GM19239 (cell line): ENCODE measurements around the gene LRRK1.

Experiments
- DNase-seq: peaks from one replicate; pipeline ENCODE4 v3.0.0; 2011; ENCODE audit warnings: low spot score; ENCODE audit not compliant: insufficient read length
- FAIRE-seq: peaks from 2 replicates; lab custom pipeline; 2011; peaks lifted over from hg19 to GRCh38; lab: Jason Lieb, UNC

LRRK1 gene

DNA sequence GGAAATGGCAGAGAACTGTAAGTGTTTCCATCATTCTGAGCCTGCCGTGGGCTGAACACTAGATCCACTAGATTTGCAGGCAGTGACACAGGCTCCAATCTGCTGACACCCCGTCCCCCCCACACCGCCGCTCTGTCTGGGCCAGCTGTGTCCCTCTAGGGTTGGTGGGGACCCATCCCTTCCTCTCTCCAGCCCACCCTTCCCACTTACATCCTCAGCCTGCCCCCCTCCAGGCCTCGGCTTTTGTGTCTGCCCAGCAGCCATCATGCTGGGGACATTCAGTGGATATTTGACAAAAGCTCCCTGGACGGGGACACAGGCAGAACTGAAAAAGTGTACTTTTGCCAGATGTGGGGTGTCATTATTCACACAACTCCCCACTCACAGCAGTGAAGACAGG lies 10.7 kb upstream of the LRRK1 start:
- no peak for DNase-seq
- no peak for FAIRE-seq

DNA sequence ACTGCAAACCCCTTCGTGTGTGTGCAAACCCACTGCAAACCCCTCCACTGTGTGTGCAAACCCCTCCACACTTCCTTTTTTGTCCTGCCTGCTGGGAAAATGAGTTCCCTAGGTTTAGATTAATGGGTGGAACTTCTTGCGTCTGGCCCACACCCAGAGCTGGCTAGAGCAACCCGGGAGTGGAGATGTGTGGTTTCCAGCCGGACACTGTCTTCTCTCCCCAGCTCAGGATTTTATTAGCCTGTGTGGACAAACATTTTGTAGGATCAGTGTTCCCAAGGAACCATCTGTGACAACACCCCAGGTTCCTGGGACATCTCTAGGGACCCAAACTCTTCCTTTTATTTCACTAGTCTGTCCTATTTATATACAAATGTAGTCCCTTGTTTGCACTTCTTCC lies 9.6 kb upstream of the LRRK1 start:
- FAIRE-seq (no peak), DNase-seq (no peak)

DNA sequence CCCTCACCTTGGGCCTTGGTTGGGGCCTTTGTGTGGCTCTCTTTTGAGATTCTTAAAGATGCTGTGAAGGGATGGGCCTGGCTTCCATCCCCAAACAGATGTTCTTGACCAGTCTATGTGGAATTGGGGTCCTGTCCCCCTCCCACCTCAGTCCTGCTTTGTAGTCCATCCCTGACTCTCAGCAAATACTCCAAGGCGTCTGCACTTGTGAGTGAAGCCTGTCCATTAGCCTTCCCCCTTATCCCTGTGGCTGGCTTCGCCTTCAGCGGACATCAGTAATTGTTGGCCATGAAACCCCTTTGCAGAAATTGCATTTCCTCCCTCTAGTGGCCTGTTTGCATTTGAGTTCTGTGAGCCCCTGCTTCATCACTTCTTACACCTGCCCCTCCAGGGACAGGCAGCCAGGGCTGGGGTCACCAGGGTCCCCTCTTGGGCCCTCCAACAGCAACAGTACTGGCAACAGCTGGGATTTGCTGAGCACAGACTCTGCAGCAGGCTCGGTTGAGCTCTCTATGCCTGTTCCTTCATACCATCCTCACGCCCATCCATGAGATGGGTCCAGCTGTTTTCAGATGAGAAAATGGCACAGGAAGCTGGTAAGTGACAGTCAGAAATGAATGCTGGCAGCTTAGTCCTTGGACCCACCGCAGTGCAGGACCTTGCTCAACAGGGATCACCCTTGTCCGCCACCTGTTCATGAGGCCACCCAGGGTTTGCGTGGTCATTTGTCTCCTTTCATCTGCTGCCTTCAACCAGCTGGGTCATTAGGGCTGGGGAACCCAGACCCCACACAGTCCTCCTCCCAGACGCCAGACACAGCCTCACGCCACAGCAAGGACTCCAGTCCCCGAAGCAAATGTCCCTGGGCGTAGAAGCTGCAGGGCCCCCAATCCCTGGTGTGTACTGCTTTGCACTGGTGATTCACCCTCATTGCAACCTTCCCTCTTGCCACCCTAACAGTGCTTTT lies 8.9 kb upstream of the LRRK1 start:
- FAIRE-seq (no peak), DNase-seq (no peak)

DNA sequence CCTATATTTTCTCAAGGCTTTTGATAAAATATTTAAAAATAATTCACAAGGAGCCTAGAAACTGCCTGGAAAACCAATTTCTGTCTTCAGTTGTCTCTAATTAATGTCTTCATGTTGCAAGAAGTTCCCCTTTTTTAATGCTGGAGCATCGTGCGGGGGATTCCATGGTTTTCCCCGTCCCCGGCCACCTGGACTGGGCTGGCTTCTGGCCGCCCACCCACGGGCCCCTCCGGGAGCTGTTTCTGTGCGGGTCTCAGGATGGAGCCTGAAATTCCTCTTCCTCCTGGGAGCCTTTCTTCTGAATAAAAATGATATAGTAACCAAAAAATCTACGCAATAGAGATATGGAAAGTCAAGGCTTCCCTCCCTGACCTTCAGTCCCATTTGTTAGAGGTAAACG lies 8.1 kb upstream of the LRRK1 start:
- FAIRE-seq (no peak), DNase-seq (no peak)

DNA sequence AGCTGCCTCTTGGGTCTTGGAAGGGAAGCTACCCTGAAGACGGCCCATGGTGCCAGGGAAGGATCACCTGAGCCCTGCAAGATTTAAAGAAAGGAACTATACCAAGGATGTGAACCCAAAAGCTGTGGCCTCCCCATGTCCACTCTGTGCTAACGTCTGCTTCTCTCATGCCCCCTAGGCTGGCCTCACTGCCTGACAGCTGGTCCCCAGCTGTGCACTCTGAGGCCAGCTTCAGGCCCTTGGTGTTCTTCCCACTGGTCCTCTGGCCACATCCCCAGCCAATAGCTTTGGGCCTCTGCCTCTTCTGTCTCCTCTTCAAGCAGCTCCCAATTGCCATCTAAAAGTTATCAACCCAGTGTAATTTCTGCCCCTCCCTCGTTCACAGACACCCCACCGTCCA lies 5.2 kb upstream of the LRRK1 start:
- DNase-seq = no peak
- no peak for FAIRE-seq

DNA sequence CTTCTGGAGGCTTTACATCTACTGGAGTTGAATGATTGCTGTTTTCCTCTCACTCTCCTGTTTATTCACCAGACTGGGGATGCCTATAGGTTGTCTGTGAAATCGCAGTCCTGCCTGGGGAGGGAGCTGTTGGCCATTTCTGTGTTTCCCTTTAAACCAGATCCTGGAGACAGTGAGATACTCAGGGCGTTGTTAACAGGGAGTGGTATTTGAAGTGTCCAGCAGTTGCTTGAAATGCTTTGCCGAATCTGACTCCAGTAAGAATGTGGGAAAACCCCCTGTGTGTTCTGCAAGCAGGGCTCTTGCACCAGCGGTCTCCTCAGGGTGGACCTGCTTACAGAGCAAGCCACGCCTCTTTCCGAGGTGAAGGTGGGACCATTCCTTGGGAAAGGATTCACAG lies 4.3 kb upstream of the LRRK1 start:
- no peak for DNase-seq
- FAIRE-seq = no peak

DNA sequence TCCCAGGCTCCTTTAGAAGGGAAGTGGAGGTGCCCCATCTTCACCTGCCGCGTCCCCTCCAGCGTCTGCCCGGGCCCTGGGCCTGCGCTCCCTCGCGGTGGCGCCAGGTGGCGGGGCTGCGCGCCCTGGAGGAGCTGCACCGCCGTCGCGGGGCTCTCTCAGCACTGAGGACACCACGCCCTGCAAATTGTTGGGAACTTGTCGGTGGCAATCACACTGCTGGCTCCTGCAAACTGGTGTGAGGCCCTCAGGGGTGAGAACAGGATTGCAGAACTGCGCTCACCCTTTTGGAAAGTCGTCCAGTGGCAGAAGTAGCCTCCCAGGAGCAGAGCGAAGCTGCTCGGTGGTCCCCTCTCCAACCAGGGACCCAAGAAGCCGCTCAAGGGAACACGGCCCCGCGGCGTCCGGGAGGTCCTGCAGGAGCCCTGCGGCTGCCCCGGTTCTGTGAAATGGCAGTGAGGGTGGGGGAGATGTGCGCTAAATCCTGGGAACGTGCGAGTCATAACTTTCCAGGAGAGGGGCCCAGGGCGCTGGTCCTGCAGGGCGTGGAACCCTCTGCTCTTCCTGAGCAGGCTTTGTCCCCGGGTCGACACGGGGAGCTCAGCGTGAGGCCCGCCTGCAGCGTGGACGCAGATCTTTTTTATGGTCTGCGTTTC lies 995 bp upstream of the LRRK1 start:
- FAIRE-seq = peak; percentile 85
- DNase-seq = peak; percentile 91

DNA sequence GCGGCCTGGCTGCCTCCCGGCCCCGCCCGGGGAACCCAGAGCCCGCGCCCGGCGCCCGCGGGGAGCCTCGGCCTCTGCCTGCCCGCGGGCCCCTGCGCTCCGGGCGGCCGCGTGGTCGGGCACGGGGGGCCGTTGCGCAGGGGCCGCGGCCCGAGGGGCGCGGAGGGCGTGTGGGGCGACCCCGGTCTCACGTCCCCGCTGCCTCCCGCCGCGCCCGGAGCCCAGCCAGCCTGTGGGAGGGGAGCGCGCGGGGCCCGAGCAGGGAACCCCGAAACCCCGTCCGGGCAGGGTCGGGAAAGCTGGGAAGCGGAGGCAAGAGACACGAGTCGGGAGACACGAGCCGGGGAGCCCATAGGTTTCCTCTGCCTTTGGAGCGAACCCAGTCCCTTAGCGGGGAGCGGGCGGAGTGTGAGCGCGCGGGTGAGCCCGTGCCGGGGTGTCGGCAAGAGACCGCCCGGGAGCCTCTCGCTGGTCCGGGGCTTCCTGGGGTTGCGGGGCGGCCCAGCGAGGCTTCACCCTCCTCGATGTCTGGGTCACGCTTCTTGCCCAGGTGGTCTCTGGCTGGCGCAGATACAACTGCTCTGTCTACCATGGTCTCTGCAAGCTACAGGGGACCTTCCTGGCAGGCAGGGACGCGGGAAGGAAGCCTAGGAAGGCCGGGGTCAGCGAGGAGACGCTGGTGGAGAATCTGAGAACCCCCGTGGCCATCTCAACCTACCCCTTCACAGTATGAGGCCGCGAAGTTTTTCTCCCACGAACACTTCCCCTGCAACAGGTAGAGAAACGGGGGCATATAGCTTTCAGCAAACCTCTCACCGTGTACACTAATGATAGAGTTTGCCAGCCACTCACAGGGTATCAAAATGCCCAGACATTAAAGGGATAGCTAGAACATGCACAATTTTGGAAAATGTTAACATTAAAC lies 586 bp downstream of the LRRK1 start:
- no peak for FAIRE-seq
- DNase-seq = no peak

DNA sequence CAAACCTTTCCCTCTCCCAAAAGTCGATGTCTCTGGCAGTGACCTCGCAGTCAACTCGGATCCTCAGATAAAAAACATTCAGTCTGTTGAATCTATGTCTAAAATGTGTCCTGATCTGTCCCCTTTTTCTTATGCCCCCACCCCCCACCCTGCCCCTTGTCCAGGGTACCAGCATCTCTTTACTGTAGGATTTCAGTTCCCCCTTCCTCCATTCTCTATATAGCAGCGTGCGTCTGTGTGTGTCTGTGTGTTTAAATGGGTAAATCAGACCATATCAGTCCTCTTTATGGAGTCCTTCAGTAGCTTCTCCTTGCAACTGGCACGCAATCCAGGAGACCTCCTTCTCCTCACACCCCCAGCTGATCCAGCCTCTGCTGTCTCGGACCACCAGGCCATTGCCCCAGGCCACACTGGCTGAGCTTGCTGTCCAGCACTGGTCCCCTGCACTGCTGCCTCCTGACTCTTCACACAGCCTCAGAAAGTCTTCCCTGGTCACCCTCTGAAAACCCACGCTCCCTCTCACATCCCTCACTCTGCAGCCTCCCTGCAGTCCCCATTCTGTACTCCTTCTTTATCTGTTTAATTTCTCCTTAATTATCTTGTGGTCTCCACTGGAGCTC lies 1.5 kb downstream of the LRRK1 start:
- peak; percentile 47 for FAIRE-seq
- no peak for DNase-seq

DNA sequence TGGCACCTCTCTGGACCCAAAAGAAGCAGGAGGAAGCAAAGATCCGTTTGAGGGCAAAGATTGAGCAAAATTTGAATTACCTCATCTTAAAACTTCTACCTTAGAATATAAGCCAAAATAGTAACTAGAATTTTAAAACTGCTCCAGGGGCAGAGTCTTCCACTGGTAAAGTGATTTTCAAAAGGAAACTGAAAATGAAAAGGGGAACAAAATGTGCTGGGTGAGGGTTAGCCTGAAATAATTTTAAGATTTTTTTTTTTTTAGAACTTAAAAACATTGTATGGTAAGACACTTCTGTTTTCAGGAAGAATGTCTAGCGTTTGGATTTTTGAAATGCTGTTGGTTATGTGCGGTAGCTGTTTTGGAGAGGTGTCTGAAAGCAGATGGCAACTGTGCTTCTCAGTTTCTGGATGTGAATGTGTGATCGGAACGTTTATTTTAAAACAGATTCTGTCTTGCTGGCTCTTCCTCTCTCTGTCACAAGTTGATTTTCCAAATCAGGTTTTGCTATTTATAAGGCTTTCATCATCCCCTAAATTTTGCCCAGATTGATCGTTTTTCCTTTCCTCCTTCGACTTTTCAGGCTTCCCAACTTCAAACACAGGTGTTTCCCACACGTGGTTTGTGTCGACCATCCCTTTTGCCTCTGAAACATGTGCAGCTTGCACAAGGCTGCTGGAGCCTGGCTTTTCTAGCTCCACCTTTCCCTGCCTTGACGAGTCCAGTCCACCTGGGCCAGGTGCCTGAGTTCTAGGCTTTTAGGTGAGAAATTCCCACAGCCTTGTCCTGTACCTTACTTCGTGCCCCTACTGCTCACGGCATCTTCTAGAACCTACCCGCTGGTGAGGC lies 3.3 kb downstream of the LRRK1 start:
- DNase-seq (no peak), FAIRE-seq (peak; percentile 47)

DNA sequence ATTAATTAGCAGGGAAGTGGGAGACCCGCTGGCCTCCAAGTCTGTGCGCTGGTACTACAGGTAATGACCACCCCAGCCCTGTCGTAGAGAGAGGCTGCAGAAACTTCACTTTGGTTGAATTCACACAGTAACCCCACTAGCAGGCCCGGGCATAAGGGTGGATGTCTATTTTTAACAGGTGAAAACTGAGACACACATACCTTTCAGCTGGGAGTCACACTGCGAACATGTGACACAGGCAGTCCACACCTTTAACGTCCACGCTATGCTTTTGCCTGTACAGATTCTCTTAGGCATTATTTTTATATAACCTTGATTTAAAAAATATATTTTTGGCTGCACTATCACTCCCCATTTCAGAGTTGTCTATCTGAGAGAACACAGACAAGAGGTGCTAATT lies 3.9 kb downstream of the LRRK1 start:
- FAIRE-seq = peak; percentile 51

DNA sequence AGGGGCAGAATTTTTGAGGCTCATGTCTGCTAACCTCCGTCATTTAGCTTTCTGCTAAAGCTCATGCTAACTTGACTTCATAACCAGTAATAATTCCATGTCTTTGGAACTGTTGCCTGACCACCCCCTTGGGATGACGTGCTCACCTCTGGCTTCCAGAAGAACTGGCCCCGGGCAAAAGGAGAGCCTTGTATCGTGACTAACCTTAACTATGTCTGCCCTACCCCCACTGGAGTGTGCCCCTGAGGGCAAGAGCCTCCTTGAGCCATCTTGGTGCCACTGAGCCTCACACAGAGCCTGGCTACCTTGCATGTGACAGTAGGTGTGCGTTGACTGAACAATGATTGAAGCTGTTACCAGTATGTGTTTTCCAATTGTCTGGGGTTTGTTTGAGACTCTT lies 4.7 kb downstream of the LRRK1 start:
- FAIRE-seq = no peak

More for the DNA sequence above, 3.9 kb downstream of the LRRK1 start:
- no peak for DNase-seq

DNA sequence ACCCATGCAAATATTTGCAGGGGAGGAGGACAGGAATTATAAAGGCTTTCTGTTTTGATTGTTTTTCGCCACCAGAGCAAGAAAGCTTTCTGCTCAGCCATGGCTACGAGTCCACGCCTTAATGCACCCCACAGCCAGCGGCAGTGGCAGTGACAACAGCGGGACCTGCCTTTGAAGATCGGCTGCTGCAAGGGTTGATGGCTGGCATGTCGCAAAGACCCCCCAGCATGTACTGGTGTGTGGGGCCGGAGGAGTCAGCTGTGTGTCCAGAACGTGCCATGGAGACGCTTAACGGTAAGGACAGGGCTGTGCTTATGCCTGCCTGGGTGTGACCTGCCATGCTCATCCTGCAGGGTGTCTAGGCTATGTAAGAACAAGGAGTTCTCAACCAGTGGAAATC lies 5.3 kb downstream of the LRRK1 start:
- no peak for FAIRE-seq

More for the DNA sequence above, 4.7 kb downstream of the LRRK1 start:
- DNase-seq = no peak

DNA sequence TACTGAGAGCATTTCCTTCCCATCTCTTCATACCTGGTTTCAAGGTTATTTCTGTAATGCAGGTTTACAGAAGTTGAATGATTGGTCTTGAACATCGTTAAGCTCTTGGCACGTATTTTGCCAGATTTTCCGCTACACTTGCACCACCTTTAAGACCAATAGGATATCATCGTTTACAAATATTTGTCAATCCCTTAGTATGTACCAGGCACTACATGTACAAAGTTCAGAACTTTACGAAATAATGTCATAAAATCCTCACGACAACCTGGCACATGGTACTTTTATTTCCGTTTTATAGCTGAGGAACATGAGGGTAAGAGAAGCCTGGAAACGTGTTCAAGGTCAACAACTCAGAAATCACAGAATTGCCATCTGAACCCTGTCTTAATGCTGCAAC lies 6.3 kb downstream of the LRRK1 start:
- DNase-seq = no peak

More for the DNA sequence above, 5.3 kb downstream of the LRRK1 start:
- no peak for DNase-seq

DNA sequence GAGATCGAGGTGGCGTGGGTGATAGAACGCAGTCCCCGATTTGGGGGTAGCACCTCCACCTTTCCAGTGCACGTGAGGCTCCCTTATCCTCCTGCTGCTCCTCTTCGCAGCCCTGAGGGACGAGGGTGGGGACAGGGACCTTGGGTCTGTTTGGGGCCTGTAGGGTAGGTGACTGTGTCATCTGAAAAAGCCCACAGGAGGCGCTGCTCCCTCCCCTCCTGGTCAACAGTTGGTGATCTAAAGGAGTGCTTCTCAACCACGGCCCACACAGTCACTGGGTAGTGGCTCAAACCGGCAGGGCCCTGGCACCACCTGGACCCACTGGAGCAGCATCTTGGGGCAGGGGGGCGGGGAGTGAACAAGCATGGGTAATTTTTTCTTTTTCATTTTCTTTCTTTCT lies 7.1 kb downstream of the LRRK1 start:
- DNase-seq (no peak), FAIRE-seq (no peak)

More for the DNA sequence above, 6.3 kb downstream of the LRRK1 start:
- no peak for FAIRE-seq

DNA sequence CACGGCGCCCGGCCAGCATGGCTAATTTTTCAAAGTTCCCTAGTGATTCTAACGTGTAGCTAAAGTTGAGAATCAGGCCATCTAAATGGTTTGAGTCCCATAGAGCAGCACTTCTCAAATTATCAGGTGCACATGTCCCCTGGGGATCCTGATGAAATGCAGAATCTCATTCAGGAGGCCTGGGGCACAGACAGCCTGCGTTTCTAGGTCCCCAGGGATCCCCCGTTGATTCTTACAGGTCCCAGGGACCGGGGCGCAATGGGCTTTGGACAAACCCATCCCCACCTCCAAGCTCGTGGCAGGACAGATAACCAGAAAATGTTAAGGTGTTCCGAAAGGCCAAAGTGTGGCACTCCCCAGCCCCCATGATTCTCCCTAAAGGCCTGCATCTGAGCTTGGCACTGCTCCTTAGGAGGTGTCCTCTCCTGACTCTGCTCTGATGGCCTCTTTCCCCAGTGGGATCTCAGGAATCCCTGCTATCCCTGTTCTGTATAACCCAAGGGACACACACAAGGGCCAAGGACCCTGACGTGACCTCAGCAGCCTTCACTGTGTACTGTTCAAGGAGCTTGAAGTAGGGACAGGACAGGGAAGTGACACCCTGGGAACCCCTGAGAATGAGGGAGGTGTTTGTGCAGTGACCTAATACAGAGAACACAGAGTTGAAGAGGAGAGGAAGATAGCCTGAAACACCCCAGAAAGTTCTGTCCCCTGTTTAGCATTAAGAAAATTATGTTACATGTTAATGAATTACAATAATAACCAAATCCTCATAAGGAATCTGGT lies 8.0 kb downstream of the LRRK1 start:
- FAIRE-seq (peak; percentile 72), DNase-seq (no peak)

DNA sequence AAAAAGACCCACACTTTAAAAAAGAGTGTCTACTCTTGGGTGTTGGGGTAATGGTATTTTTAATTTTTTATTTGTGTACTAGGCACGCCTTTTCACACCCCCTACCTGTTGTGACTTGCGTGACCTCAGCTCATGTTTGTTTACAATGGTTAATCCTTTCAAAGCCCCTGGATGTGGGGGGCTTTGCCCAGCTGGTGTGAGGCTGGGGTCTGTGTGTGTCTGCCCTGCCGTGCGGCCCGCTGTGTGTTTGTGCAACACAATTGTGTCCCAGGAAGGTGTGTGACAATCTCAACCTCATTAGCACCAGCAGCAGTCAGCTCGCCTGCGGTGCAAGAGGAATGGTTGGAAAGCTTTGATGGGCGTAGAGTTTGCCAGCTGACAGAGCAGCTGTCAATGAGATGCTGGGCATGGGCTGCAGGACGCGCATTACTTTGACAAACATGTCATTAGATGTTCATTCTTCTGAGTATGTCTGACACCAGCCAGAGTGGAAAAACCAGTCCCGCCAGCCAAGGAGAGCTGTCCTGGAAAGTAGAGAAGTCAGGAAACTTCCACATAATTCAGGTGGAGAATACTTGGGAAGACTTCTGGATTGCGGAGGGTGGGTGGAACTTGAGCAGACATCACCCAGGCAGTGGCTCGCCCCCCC lies 9.6 kb downstream of the LRRK1 start:
- FAIRE-seq (no peak), DNase-seq (no peak)

DNA sequence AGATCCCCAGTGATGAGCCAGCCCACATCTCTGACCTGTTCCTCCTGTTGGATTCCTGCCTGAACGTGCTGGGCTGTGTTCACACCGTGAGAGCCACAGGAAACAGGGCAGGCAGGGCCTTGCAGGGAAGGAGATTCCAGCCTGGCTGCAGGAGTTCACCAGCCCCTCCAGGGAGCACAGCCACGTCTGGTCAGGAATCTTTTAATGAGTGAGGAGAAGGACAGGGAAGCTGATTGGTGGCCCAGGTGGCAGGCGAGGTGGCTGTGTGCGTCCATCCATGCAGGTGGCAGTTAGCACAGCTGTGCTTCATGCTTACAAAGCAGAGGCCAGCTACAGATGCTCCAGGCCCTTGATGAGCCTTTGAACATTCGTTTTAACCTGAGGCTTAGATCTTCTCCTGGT lies 10.5 kb downstream of the LRRK1 start:
- FAIRE-seq (peak; percentile 78), DNase-seq (no peak)
